GM23338 (cell line): ENCODE measurements around the gene REPIN1.

Experiments
- EZH2 ChIP-seq: fragments of 200-600 bp; sonication (generic); IDR thresholded peaks from one replicate; pipeline ENCODE4 v1.8.0; 2017; ENCODE audit warnings: antibody characterized with exemption, mild to moderate bottlenecking, low read depth; ENCODE audit not compliant: unreplicated experiment
- EZH2phosphoT487 ChIP-seq: fragments of 200-600 bp; sonication (generic); IDR thresholded peaks from one replicate; pipeline ENCODE4 v1.8.1; 2018; ENCODE audit warnings: antibody characterized with exemption; ENCODE audit not compliant: unreplicated experiment
- JUNB ChIP-seq: IDR thresholded peaks from one replicate; pipeline ENCODE4 v1.6.1; 2016; ENCODE audit warnings: antibody characterized with exemption; ENCODE audit not compliant: unreplicated experiment
- NANOG ChIP-seq: IDR thresholded peaks from 2 replicates; pipeline ENCODE4 v1.6.1; 2016; ENCODE audit warnings: antibody characterized with exemption, borderline replicate concordance
- POLR2AphosphoS5 ChIP-seq: IDR thresholded peaks from 2 replicates; pipeline ENCODE4 v1.6.1; 2016; ENCODE audit warnings: antibody characterized with exemption, low read depth
- ZNF331 ChIP-seq: fragments of 250-450 bp; sonication (Bioruptor Pico); IDR thresholded peaks from 2 replicates; pipeline ENCODE4 v1.5.0; 2020; ENCODE audit warnings: low read depth, mild to moderate bottlenecking, moderate library complexity
- TF ChIP-seq, protein P1 (sequence below), 2 experiments: fragments of 200-600 bp in 1 of 2; sonication (generic) in 1 of 2; conservative IDR thresholded peaks; 2 replicates each; pipeline versions ENCODE4 v1.5.1 to v1.6.1; 2016 to 2017; ENCODE audit warnings: antibody characterized with exemption in 2 of 2, low read depth in 2 of 2, mild to moderate bottlenecking in 2 of 2, moderate library complexity in 1 of 2
- TF ChIP-seq, protein P2 (sequence below): IDR thresholded peaks from one replicate; pipeline ENCODE4 v1.6.1; 2018; ENCODE audit warnings: antibody characterized with exemption; ENCODE audit not compliant: unreplicated experiment
- TF ChIP-seq, protein P3 (sequence below): IDR thresholded peaks from 2 replicates; pipeline ENCODE4 v1.6.1; 2016; ENCODE audit warnings: antibody characterized with exemption

DNA sequence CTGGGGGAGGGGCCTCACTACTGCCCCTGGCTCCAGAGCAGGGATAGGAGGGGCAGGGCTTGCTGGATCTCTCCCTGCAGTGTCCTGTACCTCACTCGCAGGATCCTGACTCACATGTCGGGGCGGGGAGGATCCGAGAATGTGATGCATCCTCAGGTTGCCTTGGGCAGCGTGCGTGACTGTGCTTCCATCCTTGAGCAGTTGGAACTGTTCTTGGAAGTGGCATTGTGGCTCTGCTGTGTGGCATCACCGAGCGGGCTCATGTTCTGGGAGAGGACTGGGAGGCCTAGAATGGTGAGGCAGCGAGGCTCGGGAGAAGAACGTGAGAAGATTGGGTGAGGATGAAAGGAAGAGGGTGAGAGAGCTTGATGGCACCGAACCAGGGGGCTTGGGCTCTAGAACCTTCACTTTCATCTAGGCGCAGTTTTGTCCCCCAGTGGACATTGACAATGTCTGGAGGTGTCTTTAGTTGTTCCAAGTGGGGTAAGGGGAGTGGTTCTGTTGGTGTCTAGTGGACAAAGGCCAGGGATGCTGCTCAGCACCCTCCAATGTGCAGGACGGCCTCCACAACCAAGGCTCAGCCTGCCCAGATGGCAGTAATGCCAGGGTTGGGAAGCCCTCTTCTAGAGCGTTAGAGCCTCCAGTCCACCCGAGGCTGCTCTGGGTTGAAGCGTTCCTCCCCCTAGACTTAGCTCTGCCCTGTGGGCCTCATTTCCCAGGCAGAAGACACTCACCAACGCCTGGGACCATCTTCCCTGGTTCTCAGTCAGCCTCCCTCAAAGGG is 35.6 kb upstream of the REPIN1 start:
- TF ChIP-seq, protein P1, sequence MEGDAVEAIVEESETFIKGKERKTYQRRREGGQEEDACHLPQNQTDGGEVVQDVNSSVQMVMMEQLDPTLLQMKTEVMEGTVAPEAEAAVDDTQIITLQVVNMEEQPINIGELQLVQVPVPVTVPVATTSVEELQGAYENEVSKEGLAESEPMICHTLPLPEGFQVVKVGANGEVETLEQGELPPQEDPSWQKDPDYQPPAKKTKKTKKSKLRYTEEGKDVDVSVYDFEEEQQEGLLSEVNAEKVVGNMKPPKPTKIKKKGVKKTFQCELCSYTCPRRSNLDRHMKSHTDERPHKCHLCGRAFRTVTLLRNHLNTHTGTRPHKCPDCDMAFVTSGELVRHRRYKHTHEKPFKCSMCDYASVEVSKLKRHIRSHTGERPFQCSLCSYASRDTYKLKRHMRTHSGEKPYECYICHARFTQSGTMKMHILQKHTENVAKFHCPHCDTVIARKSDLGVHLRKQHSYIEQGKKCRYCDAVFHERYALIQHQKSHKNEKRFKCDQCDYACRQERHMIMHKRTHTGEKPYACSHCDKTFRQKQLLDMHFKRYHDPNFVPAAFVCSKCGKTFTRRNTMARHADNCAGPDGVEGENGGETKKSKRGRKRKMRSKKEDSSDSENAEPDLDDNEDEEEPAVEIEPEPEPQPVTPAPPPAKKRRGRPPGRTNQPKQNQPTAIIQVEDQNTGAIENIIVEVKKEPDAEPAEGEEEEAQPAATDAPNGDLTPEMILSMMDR (conservative IDR thresholded peaks at IDR 0.05; ENCODE audit: low read depth in 2 of 2): no peak
- TF ChIP-seq EZH2 (no peak), JUNB (no peak), EZH2phosphoT487 (no peak), POLR2AphosphoS5 (peak; percentile 19), NANOG (no peak), ZNF331 (CRISPR knock-in tag) (no peak)
- TF ChIP-seq, protein P2, sequence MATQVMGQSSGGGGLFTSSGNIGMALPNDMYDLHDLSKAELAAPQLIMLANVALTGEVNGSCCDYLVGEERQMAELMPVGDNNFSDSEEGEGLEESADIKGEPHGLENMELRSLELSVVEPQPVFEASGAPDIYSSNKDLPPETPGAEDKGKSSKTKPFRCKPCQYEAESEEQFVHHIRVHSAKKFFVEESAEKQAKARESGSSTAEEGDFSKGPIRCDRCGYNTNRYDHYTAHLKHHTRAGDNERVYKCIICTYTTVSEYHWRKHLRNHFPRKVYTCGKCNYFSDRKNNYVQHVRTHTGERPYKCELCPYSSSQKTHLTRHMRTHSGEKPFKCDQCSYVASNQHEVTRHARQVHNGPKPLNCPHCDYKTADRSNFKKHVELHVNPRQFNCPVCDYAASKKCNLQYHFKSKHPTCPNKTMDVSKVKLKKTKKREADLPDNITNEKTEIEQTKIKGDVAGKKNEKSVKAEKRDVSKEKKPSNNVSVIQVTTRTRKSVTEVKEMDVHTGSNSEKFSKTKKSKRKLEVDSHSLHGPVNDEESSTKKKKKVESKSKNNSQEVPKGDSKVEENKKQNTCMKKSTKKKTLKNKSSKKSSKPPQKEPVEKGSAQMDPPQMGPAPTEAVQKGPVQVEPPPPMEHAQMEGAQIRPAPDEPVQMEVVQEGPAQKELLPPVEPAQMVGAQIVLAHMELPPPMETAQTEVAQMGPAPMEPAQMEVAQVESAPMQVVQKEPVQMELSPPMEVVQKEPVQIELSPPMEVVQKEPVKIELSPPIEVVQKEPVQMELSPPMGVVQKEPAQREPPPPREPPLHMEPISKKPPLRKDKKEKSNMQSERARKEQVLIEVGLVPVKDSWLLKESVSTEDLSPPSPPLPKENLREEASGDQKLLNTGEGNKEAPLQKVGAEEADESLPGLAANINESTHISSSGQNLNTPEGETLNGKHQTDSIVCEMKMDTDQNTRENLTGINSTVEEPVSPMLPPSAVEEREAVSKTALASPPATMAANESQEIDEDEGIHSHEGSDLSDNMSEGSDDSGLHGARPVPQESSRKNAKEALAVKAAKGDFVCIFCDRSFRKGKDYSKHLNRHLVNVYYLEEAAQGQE: no peak
- TF ChIP-seq, protein P3, sequence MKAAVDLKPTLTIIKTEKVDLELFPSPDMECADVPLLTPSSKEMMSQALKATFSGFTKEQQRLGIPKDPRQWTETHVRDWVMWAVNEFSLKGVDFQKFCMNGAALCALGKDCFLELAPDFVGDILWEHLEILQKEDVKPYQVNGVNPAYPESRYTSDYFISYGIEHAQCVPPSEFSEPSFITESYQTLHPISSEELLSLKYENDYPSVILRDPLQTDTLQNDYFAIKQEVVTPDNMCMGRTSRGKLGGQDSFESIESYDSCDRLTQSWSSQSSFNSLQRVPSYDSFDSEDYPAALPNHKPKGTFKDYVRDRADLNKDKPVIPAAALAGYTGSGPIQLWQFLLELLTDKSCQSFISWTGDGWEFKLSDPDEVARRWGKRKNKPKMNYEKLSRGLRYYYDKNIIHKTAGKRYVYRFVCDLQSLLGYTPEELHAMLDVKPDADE: no peak
